ENCODE measurements around the gene RASSF10. TPM values are rescaled to one million over a fixed set of nuclear protein-coding genes. Genes with fewer than 3 reads are reported as not detected.

RASSF10 gene
- total RNA-seq, 4 donors from 2014 or later = 0.35 to 4.4 (median 3.9) TPM; not detected in 1

DNA sequence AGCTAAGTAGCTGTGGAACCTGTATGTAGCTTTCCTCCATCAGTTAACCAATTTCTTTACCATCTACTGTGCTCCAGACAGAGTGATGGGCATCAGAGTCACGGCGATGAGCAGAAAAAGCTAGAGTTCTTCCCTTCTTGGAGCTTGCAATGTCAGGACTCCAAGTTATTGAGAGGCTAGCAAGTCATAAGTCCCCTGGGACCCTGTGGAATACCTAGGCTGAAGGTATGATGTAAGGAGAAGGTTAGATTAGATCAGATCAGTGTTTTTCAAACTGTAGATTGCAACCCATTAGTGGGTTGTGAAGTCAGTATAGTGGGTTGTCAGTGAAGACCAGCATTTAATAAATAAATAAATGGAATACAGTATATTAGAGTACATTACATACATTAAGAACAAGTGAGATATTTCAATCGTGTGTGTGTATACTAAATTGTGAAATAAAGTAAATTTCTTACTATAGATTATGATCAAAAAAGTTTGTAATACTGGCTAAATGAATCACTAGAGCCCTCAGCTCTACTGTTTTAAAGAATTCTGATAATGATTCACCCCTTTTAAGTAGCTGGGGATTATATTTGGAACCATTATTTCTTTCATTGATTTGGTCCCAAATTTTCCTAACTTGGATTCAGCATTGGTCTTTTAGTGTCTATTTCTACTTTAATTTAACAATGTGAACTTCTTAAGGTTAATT, 52.3 kb downstream of the RASSF10 start:
- H3K27me3 ChIP-seq = no peaks in the 10 kb centered on the region
- H3K36me3 ChIP-seq = no peaks in the 10 kb centered on the region
- no peaks in the 10 kb centered on the region for H3K9me3 ChIP-seq
- H3K4me3 ChIP-seq = no peak overlapping the region
- no peak overlapping the region for H3K27ac ChIP-seq
- no peak for TF ChIP-seq POLR2A (IDR thresholded peaks at IDR 0.05)
- TF ChIP-seq, protein P1, sequence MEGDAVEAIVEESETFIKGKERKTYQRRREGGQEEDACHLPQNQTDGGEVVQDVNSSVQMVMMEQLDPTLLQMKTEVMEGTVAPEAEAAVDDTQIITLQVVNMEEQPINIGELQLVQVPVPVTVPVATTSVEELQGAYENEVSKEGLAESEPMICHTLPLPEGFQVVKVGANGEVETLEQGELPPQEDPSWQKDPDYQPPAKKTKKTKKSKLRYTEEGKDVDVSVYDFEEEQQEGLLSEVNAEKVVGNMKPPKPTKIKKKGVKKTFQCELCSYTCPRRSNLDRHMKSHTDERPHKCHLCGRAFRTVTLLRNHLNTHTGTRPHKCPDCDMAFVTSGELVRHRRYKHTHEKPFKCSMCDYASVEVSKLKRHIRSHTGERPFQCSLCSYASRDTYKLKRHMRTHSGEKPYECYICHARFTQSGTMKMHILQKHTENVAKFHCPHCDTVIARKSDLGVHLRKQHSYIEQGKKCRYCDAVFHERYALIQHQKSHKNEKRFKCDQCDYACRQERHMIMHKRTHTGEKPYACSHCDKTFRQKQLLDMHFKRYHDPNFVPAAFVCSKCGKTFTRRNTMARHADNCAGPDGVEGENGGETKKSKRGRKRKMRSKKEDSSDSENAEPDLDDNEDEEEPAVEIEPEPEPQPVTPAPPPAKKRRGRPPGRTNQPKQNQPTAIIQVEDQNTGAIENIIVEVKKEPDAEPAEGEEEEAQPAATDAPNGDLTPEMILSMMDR (IDR thresholded peaks at IDR 0.05) = no peak
- no peak for DNase-seq
- no peaks in the 10 kb centered on the region for H3K4me1 ChIP-seq
